Activated gamma-delta T cell treated with anti-CD3 and anti-CD28 coated beads, Interleukin-2, amount 50 U/mL, for 16 hours (primary cell): ENCODE results near the gene MICU2.
"Not testable (repeated sequence)": the region's sequence is repeated elsewhere in the genome, so short reads cannot be mapped to it uniquely, and the experiment has no call there.

Experiments used
- DNase-seq: peaks from one replicate; pipeline ENCODE4 v3.0.0-alpha.2; 2020; ENCODE audit warnings: low read depth

The MICU2 gene

GRCh38 chr13:21594715-21595545, 9.0 kb downstream of the MICU2 start:
- no peak for DNase-seq

- DNase-seq, result not testable (repeated sequence)
Observed at GRCh38 chr13:21590665-21591456, 13.1 kb downstream of the MICU2 start.

DNA sequence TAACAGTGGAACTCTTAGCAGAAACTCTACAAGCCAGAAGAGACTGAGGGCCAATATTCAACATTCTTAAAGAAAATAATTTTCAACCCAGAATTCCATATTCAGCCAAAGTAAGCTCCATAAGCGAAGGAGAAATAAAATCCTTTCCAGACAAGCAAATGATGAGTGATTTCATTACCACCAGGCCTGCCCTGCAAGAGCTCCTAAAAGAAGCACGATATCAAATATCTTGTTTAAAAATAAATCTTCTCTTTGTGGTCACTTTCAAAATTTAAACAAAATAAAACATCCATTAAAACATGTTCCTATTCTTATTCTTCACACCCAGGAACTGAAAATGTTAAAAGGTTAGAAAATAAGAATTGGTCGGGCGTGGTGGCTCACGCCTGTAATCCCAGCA, 13.7 kb downstream of the MICU2 start:
- no peak for DNase-seq

- not testable (repeated sequence) for DNase-seq
Observed at GRCh38 chr13:21589510-21589909, 14.5 kb downstream of the MICU2 start.

DNA sequence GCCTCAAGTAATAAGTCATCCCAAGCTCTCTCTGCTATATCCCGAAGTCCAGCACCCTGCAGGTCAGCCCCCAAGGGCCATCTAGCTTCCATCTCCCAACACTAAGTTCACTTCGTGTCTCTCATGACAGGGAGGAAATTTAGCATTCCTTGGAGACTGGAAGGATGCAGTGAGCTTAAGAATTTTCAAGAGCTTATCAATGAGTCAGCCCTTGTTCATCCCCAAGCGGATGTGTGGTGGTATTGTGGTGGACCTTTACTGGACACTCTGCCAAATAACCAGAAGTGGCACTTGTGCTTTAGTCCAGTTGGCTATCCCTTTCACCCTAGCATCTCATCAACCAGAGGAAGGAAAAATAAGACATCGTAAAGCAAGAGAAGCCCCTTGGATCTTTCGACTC, 15.6 kb downstream of the MICU2 start:
- not testable (repeated sequence) for DNase-seq

- DNase-seq, result no peak
Observed at GRCh38 chr13:21584973-21585592, 18.9 kb downstream of the MICU2 start.

GRCh38 chr13:21583478-21583877, 20.5 kb downstream of the MICU2 start:
- DNase-seq, result no peak

- DNase-seq, result no peak
Observed at GRCh38 chr13:21580736-21581135, 23.2 kb downstream of the MICU2 start.

- no peak for DNase-seq
Observed at GRCh38 chr13:21579754-21580316, 24.1 kb downstream of the MICU2 start.

- no peak for DNase-seq
Observed at GRCh38 chr13:21578748-21579147, 25.2 kb downstream of the MICU2 start.

DNA sequence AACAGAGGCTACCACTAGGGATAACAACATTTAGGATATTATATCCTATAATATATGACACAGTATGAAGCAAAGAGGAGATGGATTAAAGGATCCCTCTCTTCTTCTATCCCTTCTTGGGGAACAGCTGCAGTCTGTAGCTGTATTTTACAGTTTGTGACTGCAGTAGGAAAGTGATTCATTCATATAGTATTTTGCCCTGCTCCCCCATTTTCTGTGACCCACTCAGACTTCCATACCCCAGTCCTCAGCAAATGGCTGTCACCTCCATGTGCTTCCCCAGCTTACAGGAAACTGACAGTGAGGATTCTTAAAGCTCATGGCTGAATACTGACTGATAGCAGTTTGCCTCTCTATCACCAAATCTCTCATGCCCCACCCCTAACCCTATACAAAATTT, 27.5 kb downstream of the MICU2 start:
- no peak for DNase-seq

DNA sequence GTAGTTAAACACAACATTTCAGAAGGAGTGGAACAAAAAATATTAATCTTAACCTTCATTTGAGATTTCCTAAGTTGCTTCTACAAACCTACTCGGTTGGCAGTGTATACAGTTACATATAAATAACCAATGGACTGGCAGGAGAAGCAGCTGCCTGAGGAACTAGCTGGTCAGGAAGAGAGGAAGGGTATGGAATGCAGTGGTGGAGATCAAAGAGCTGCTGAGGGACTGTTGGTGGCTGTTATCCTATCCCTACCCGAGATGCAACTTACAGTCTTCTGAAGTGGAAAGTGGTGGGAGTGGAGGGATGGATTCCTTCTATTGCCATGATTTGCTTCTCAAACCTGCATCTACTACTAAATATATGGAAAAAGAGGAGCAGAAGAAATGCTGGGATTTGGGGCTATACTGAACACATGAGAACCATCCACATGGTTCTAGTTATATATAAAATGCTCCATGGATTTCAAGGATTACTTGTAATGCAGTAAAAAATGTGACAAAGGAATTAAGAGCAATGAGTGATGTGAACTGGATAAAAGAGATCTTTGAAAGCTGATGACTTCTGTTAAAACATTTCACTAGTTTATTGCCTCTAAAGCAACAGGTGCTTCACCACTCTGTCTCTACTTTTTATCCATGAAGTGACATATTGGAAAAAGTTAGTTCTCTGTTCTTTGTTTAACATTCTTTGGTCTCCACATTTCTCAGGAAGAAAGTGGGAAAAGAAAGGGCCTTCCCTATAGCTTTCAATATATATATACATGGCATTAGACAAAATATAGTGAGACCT, 29.9 kb downstream of the MICU2 start:
- DNase-seq, result no peak

- DNase-seq, result no peak
Observed at GRCh38 chr13:21569686-21570085, 34.3 kb downstream of the MICU2 start.

DNA sequence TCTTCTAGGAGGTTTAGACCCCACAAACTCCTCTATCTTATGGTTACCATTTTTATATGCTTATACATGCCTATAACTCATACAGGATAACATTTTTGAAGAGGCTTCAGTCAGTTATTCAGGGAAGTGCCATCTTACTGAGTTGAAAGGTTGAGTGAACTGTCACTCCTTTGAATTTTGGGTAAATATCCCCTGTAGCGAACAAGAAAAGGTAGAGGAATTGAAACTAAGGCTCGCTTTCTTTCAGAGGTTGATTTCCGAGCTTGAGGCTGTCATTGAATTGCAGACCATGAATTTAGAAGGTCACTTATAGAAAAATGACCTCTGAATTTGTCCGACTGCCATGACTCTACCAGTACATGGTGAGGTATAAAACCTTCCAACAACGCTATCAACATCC, 35.1 kb downstream of the MICU2 start:
- no peak for DNase-seq

DNA sequence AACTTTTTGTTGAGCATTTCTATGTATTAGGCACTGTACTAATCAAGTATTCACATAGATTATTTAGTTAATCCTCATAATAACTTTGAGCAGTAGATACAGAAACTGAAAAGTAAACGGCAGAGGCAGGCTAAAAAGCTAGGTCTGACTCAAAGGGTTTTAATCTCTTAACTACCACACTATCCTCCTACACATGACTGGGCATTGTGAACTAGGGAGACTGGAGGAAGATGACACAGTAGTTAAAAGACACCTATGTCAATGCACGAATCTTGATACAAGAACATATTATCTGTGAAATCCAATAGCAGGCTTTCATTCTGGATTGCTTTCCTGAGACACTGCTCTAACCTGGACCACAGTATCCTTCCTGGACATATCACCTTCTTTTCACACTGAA, 36.3 kb downstream of the MICU2 start:
- DNase-seq, result no peak

DNA sequence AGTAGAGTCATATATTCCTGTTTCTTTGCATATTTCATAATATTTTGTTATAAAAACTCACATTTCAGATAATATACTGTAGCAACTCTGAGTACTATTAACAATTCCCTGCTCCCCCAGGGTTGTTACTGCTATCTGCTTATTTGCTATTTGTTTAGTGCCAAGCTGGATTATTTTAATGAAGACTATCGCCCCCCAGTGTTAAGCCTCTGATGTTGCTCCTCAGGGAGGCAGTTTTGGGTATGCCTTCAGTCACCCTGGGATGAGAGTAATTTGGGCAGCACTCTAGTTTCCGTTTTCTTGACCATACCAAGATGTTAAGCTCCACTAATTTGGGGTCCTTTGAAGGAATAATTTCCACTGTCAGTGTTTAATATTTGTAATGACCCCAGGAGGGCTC, 46.0 kb downstream of the MICU2 start:
- DNase-seq, result no peak

- DNase-seq, result no peak
Observed at GRCh38 chr13:21556051-21556450, 47.9 kb downstream of the MICU2 start.

- not testable (repeated sequence) for DNase-seq
Observed at GRCh38 chr13:21553261-21553660, 50.7 kb downstream of the MICU2 start.

- DNase-seq, result no peak
Observed at GRCh38 chr13:21550918-21551317, 53.1 kb downstream of the MICU2 start.

GRCh38 chr13:21549633-21550032, 54.3 kb downstream of the MICU2 start:
- no peak for DNase-seq

- no peak for DNase-seq
Observed at GRCh38 chr13:21548577-21548976, 55.4 kb downstream of the MICU2 start.

GRCh38 chr13:21546372-21546771, 57.6 kb downstream of the MICU2 start:
- DNase-seq, result no peak
